DND-41 (cell line): ENCODE results near the gene NYAP2.

Experiments used
- ATAC-seq: fragments of 200-7000 bp; cut with Tn5 transposase; 3 replicates; pipeline ENCODE4 v1.9.1; 2021; ENCODE audit warnings: low read depth; ENCODE audit not compliant: insufficient read depth
- DNase-seq: peaks from one replicate; pipeline ENCODE4 v3.0.0-alpha.2; 2020
- H2AFZ ChIP-seq: 2 replicates; pipeline ENCODE4 v1.6.0; 2012; ENCODE audit warnings: low read depth, low read length
- H3K27ac ChIP-seq: 2 replicates; pipeline ENCODE4 v1.5.1; 2012; ENCODE audit warnings: low read length, inconsistent platforms
- H3K27me3 ChIP-seq: fragments of 200-600 bp; sonication (generic); 2 replicates; pipeline ENCODE4 v1.6.0; 2012; ENCODE audit warnings: low read length, mild to moderate bottlenecking, inconsistent platforms; ENCODE audit not compliant: insufficient read depth, poor library complexity
- H3K36me3 ChIP-seq: 2 replicates; pipeline ENCODE4 v1.5.1; 2012; ENCODE audit warnings: low read length, inconsistent platforms; ENCODE audit not compliant: insufficient read depth
- H3K4me1 ChIP-seq: 2 replicates; pipeline ENCODE4 v1.5.1; 2012; ENCODE audit warnings: mild to moderate bottlenecking, low read length; ENCODE audit not compliant: insufficient read depth
- H3K4me2 ChIP-seq: 2 replicates; pipeline ENCODE4 v1.6.0; 2012; ENCODE audit warnings: mild to moderate bottlenecking, moderate library complexity, low read length, inconsistent platforms; ENCODE audit not compliant: insufficient read depth
- H3K4me3 ChIP-seq, 2 experiments: fragments of 200-600 bp in 1 of 2; shearing (Covaris generic) in 1 of 2; 2 replicates each; pipeline ENCODE4 v1.5.1; 2012 to 2016; ENCODE audit warnings: inconsistent platforms in 2 of 2, low read length in 2 of 2, mild to moderate bottlenecking in 2 of 2, low read depth in 1 of 2, moderate library complexity in 1 of 2
- H3K79me2 ChIP-seq: 2 replicates; pipeline ENCODE4 v1.6.0; 2012; ENCODE audit warnings: low read length, inconsistent platforms; ENCODE audit not compliant: insufficient read depth
- H3K9ac ChIP-seq: 2 replicates; pipeline ENCODE4 v1.6.0; 2012; ENCODE audit warnings: low read depth, mild to moderate bottlenecking, inconsistent platforms, low read length, moderate library complexity
- H3K9me3 ChIP-seq: 2 replicates; pipeline ENCODE4 v1.5.1; 2012; ENCODE audit warnings: low read length, moderate library complexity, mild to moderate bottlenecking, inconsistent platforms; ENCODE audit not compliant: insufficient read depth, severe bottlenecking
- H4K20me1 ChIP-seq: 2 replicates; pipeline ENCODE4 v1.6.0; 2012; ENCODE audit warnings: low read length; ENCODE audit not compliant: insufficient read depth
- CTCF ChIP-seq: IDR thresholded peaks from 2 replicates; pipeline ENCODE4 v1.5.1; 2012; ENCODE audit warnings: borderline replicate concordance, low read length, moderate library complexity, mild to moderate bottlenecking; ENCODE audit not compliant: poor library complexity, severe bottlenecking; ENCODE audit errors: extremely low read depth
- EZH2 ChIP-seq: IDR thresholded peaks from 3 replicates; pipeline ENCODE4 v1.6.1; 2012; ENCODE audit warnings: borderline replicate concordance, low read depth, mild to moderate bottlenecking, moderate library complexity, low read length, inconsistent platforms; ENCODE audit not compliant: severe bottlenecking

The NYAP2 gene

GRCh38 chr2:225667445-225667844 lies 267.9 kb downstream of the NYAP2 start:
- H3K27me3 ChIP-seq, result peaks cover 2% of the 10 kb centered on the region
- no peak overlapping the region for H2AFZ ChIP-seq
- TF ChIP-seq CTCF (no peak), EZH2 (no peak)
- H3K9me3 ChIP-seq, result no peaks in the 10 kb centered on the region
- no peaks in the 10 kb centered on the region for H4K20me1 ChIP-seq
- H3K4me2 ChIP-seq, result no peak overlapping the region
- no peaks in the 10 kb centered on the region for H3K79me2 ChIP-seq
- DNase-seq (no peak), ATAC-seq (no peak)
- H3K36me3 ChIP-seq, result no peaks in the 10 kb centered on the region
- H3K9ac ChIP-seq, result no peak overlapping the region
- H3K4me3 ChIP-seq, result no peak overlapping the region
- H3K27ac ChIP-seq, result no peak overlapping the region
- no peaks in the 10 kb centered on the region for H3K4me1 ChIP-seq

- H4K20me1 ChIP-seq, result no peaks in the 10 kb centered on the region
- TF ChIP-seq CTCF (peak; percentile 84), EZH2 (no peak)
- H3K27ac ChIP-seq, result no peak overlapping the region
- no peaks in the 10 kb centered on the region for H3K4me1 ChIP-seq
- peak; percentile 27 for DNase-seq
- H3K4me2 ChIP-seq, result no peak overlapping the region
- ATAC-seq, result peak; percentile 94
- H3K9ac ChIP-seq, result no peak overlapping the region
- no peaks in the 10 kb centered on the region for H3K36me3 ChIP-seq
- H2AFZ ChIP-seq, result no peak overlapping the region
- no peaks in the 10 kb centered on the region for H3K79me2 ChIP-seq
- peaks cover 2% of the 10 kb centered on the region for H3K27me3 ChIP-seq
- H3K4me3 ChIP-seq, result no peak overlapping the region
- H3K9me3 ChIP-seq, result no peaks in the 10 kb centered on the region
These were observed 269.2 kb downstream of the NYAP2 start for GRCh38 chr2:225668606-225669266.

- Histone ChIP-seq H4K20me1 (no peaks in the 10 kb centered on the region), H3K9me3 (no peaks in the 10 kb centered on the region), H3K4me3 (no peak overlapping the region), H3K27ac (no peak overlapping the region), H3K4me1 (no peaks in the 10 kb centered on the region), H3K9ac (no peak overlapping the region), H3K4me2 (no peak overlapping the region), H3K79me2 (no peaks in the 10 kb centered on the region), H3K36me3 (no peaks in the 10 kb centered on the region), H2AFZ (no peak overlapping the region), H3K27me3 (peaks cover 2% of the 10 kb centered on the region)
- DNase-seq, result no peak
- ATAC-seq, result no peak
- peak; percentile 53 for TF ChIP-seq CTCF
- no peak for TF ChIP-seq EZH2
These were observed 270.8 kb downstream of the NYAP2 start for GRCh38 chr2:225670111-225670974.
